Colonic mucosa (tissue), 4 donors: ENCODE results near the gene GPC6. TPM values are rescaled to one million over a fixed set of nuclear protein-coding genes. Genes with fewer than 3 reads are reported as not detected.

Experiments used
- DNase-seq: peaks from one replicate; pipeline ENCODE4 v3.0.0-alpha.2; 2020
- H3K27ac ChIP-seq: fragments of 200-600 bp; one replicate; pipeline ENCODE4 v1.8.0; 2021
- H3K27me3 ChIP-seq: fragments of 200-600 bp; one replicate; pipeline ENCODE4 v1.8.0; 2021
- H3K36me3 ChIP-seq: fragments of 200-600 bp; one replicate; pipeline ENCODE4 v1.8.0; 2021
- H3K4me1 ChIP-seq: fragments of 200-600 bp; one replicate; pipeline ENCODE4 v1.8.0; 2021; ENCODE audit warnings: mild to moderate bottlenecking
- H3K4me3 ChIP-seq: fragments of 200-600 bp; one replicate; pipeline ENCODE4 v1.8.0; 2021
- H3K9ac ChIP-seq, 2 donors: one replicate each; pipeline ENCODE4 v1.7.0; 2013; ENCODE audit warnings: control low read depth in 2 of 2, low read depth in 2 of 2, low read length in 2 of 2
- H3K9me3 ChIP-seq: fragments of 200-600 bp; one replicate; pipeline ENCODE4 v1.8.0; 2021
- intact Hi-C: fragments of 100-400 bp; cut with DNase I; formaldehyde crosslinking; loops from one replicate; pipeline ENCODE4 v1.14.1; 2022
- total RNA-seq, 2 donors: library from RNA; stranded (reverse); fragmentation: NEBNext Ultra II Directional in 1 of 2; extraction: Animal tissue kit (Norgen Biotek cat#: 25700) in 1 of 2; gene quantifications; one replicate each; pipeline ENCODE4 v1.2.1, GENCODE V29; 2021
- TF ChIP-seq, protein P1 (sequence below): fragments of 200-600 bp; IDR thresholded peaks from one replicate; pipeline ENCODE4 v1.8.0; 2022; ENCODE audit warnings: antibody characterized with exemption, mild to moderate bottlenecking
- donor health status: healthy.
- donor health status: DM: no; HTN: no; CAD: no.
- donor health status: DM: no; HTN: no; CAD: no.

The GPC6 gene
- total RNA-seq, 2 donors from 2014 or later = 2.3 to 4.0 TPM

- Histone ChIP-seq H3K27me3 (no peaks in the 10 kb centered on the region), H3K4me1 (no peaks in the 10 kb centered on the region), H3K27ac (no peak overlapping the region), H3K4me3 (no peak overlapping the region), H3K9ac (no peak overlapping the region), H3K9me3 (no peaks in the 10 kb centered on the region), H3K36me3 (no peaks in the 10 kb centered on the region)
- TF ChIP-seq, protein P1, sequence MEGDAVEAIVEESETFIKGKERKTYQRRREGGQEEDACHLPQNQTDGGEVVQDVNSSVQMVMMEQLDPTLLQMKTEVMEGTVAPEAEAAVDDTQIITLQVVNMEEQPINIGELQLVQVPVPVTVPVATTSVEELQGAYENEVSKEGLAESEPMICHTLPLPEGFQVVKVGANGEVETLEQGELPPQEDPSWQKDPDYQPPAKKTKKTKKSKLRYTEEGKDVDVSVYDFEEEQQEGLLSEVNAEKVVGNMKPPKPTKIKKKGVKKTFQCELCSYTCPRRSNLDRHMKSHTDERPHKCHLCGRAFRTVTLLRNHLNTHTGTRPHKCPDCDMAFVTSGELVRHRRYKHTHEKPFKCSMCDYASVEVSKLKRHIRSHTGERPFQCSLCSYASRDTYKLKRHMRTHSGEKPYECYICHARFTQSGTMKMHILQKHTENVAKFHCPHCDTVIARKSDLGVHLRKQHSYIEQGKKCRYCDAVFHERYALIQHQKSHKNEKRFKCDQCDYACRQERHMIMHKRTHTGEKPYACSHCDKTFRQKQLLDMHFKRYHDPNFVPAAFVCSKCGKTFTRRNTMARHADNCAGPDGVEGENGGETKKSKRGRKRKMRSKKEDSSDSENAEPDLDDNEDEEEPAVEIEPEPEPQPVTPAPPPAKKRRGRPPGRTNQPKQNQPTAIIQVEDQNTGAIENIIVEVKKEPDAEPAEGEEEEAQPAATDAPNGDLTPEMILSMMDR = no peak
- no peak for DNase-seq
- intact Hi-C loops = no loop called here
Observed at GRCh38 chr13:93462151-93462550, 235.5 kb downstream of the GPC6 start.

DNA sequence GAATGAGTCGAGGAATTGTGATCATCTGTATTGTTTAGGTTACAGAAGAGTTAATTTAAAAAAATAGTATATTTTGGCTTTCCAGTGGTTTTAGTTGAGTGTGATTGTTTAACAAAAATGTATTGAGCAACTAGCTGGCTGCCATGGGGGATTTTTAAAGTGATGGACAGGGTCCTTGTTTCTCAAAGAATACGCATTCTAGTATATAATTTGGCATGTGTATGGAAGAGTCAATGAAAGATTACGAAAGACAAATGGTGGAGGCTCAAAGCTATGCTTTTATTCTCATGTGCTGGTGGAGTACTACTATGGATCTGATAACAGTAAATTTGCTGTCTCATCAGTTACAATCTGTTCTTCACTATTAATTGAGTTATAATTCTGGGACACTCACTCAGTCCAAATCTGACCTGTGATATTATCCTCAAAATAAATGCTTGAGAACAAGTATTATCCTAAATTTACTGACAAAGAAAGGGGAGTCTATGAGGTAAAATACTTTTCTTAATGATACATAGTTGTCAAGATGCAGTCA is 240.0 kb downstream of the GPC6 start:
- H3K4me3 ChIP-seq = no peak overlapping the region
- H3K9me3 ChIP-seq = no peaks in the 10 kb centered on the region
- H3K4me1 ChIP-seq = no peaks in the 10 kb centered on the region
- TF ChIP-seq, protein P1 = no peak
- intact Hi-C loops = no loop called here
- H3K36me3 ChIP-seq = no peaks in the 10 kb centered on the region
- H3K9ac ChIP-seq = no peak overlapping the region
- H3K27ac ChIP-seq = no peak overlapping the region
- DNase-seq = no peak
- H3K27me3 ChIP-seq = no peaks in the 10 kb centered on the region

DNA sequence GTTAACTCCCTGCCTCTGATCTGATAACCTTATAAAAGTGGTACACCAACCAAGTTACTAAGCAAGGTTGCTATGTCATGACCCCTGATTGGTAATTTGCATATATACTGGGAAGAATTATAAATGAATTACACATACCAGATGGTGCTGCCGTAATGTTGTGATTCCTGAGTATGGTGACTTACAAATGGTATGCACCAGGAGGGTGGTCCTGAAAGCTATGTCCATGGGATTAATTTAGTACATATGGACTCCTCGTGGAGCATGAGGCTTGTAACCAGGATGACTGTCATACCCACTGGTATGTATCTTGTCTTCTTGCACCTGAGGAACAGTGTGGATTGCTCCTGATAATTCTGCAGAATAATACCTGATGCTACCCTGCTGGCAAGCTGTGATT is 240.6 kb downstream of the GPC6 start:
- Histone ChIP-seq H3K9ac (no peak overlapping the region), H3K9me3 (no peaks in the 10 kb centered on the region), H3K27ac (no peak overlapping the region), H3K36me3 (no peaks in the 10 kb centered on the region), H3K4me1 (no peaks in the 10 kb centered on the region), H3K27me3 (no peaks in the 10 kb centered on the region), H3K4me3 (no peak overlapping the region)
- no peak for DNase-seq
- TF ChIP-seq, protein P1 = no peak
- intact Hi-C loops = no loop called here

DNA sequence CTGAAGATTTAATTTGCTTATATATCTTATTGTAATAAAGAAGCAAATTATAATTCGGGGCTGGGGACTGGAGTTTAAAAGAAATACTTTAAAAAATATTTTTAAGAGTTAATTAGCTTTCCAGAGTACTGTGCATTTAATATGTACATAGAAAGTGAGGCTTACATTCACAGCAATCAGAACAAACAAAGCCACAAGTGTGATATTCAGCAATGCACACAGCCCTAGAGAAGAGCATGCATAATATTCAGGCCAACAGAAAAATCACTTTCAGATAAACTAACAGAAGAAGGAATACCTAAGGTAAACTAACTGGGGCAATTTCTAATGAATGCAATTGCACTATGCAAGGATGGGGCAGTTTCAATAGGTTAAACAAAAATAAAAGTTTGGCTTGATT is 241.8 kb downstream of the GPC6 start:
- intact Hi-C loops = no loop called here
- no peak overlapping the region for H3K9ac ChIP-seq
- TF ChIP-seq, protein P1 = no peak

DNA sequence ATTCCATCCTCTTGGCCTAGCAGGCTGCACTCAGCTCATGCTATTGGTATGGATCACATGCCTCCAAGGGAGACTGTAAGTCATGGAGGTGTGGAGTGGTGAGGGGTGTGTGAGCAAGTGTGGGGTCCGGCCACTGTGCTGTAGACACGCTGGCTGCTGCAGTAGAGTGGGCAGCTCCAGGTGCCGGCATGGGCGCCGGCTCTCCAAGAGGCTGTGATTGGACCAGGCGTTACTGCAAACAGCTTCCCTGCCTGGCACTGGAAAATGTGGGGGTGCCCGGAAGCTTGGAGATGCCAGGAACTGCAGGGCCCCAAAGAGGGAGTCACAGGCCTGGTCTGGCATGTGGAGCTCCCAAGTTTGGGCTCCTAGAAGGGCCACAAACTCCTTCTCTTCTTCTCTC is 245.7 kb downstream of the GPC6 start:
- Histone ChIP-seq H3K9ac (no peak overlapping the region), H3K4me3 (no peak overlapping the region), H3K27ac (no peak overlapping the region), H3K36me3 (no peaks in the 10 kb centered on the region), H3K9me3 (no peaks in the 10 kb centered on the region), H3K27me3 (no peaks in the 10 kb centered on the region), H3K4me1 (no peaks in the 10 kb centered on the region)
- TF ChIP-seq, protein P1 = no peak
- no peak for DNase-seq
- intact Hi-C loops = no loop called here

More for the DNA sequence above, 241.8 kb downstream of the GPC6 start:
- Histone ChIP-seq H3K9me3 (no peaks in the 10 kb centered on the region), H3K4me1 (no peaks in the 10 kb centered on the region), H3K27me3 (no peaks in the 10 kb centered on the region), H3K4me3 (no peak overlapping the region), H3K27ac (no peak overlapping the region), H3K36me3 (no peaks in the 10 kb centered on the region)
- no peak for DNase-seq
